Stimulated activated CD8-positive, alpha-beta memory T cell treated with anti-CD3 and anti-CD28 coated beads, Interleukin-7, amount 100 ng/mL, for 24 hours (primary cell): ENCODE measurements around the gene FAM53B.
"Not testable (repeated sequence)": the region's sequence is repeated elsewhere in the genome, so short reads cannot be mapped to it uniquely, and the experiment has no call there.

Experiments
- DNase-seq: peaks from one replicate; pipeline ENCODE4 v3.0.0-alpha.2; 2020; ENCODE audit warnings: low read depth

The FAM53B gene

DNA sequence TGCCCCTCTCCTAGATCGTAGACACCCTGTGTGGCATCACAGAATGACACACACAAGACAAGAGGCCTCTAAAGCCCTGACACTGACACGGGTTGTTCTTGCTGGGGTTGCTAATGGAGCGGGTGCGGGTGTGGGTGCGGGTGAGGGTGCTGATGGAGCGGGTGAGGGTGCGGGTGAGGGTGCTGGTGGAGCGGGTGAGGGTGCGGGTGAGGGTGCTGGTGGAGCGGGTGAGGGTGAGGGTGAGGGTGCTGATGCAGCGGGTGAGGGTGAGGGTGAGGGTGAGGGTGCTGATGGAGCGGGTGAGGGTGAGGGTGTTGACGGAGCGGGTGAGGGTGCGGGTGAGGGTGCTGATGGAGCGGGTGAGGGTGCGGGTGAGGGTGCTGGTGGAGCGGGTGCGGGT is 134.0 kb downstream of the FAM53B start:
- not testable (repeated sequence) for DNase-seq

DNA sequence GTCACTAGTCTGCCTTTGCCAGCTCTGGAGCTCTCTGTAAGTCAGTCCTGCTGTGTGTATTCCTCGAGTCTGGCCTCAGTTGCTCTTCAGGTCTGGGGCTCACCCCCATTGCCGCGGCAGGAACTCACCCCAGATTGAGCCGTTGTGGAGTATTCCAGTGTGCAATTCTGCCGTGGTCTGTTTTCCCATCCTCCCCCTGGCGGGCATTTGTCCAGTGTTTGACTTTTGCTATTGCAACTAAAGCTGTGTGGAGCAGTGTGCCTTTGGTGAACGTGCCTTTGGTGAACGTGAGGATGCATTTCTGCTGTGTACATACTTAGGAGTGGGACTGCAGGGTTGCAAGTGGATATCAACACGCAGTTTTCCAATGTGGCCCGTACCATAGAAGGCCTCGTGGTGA is 134.5 kb downstream of the FAM53B start:
- no peak for DNase-seq

DNA sequence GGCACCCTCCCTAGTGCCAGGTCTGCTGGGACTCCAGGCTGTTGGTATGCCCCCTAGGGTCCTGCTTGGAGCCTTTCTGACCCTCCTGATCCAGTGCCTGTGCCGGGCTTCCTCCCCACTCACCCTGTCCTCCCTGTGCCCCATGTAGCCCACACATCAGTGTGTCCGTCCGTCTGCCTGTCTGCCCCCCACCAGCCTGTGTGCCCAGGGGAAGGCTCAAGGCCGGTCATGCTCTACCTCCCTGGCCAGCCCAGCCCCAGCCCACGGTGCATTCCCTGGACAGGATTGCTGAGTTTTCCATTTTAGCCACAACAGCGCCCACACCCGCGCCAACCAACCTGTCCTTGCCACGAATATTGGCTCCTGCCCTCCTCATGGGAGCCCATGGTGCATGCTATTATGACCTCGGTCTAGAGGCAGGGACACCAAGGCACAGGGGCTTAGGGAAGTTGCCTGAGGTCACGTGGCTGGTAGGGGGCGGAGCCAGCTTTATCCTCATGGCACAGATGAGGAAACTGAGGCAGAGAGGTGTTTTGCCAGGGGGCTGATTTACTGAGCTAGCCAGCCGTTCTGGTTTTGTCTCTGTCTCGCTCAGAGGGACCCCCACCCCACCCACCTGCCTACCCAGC is 136.0 kb downstream of the FAM53B start:
- no peak for DNase-seq

DNA sequence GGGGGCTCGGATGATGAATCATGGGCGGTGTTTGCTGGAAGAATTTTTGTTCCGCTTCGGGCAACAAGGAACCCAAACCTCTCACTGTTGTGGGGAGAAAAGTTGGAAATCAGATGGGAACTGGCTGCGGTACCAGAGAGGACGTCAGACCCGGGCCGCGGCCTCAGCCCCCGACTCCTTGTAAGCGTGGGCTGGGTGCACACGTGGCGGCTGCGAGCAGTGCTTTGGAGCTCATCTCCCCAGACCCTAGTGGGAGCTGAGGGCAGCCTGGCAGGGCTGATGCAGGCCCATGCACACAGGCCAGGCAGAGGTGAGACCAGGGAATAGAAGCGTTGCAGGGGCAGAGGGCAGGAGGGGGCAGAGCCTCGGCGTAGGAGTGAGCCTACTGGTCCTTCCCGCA is 136.5 kb downstream of the FAM53B start:
- DNase-seq = no peak

DNA sequence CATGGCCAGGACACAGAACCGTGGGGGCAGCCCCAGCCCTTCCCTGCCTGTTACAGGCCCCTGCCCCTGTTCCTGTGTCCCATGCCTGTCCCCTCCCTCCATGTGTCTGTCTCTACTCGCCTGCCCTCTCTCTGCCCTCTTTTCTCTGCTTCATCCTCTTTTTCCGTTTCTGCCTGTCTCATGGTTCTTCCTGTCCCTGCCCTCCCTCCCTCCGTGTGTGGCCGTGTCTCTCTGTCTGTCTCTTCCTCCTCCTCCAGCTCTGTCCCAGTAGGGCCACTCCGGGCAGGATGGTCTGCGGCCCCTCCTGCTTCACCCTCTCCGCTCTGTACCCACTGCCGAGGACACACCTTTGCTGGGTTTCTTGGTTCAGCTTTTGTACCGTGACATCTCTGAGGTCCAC is 137.4 kb downstream of the FAM53B start:
- no peak for DNase-seq

DNA sequence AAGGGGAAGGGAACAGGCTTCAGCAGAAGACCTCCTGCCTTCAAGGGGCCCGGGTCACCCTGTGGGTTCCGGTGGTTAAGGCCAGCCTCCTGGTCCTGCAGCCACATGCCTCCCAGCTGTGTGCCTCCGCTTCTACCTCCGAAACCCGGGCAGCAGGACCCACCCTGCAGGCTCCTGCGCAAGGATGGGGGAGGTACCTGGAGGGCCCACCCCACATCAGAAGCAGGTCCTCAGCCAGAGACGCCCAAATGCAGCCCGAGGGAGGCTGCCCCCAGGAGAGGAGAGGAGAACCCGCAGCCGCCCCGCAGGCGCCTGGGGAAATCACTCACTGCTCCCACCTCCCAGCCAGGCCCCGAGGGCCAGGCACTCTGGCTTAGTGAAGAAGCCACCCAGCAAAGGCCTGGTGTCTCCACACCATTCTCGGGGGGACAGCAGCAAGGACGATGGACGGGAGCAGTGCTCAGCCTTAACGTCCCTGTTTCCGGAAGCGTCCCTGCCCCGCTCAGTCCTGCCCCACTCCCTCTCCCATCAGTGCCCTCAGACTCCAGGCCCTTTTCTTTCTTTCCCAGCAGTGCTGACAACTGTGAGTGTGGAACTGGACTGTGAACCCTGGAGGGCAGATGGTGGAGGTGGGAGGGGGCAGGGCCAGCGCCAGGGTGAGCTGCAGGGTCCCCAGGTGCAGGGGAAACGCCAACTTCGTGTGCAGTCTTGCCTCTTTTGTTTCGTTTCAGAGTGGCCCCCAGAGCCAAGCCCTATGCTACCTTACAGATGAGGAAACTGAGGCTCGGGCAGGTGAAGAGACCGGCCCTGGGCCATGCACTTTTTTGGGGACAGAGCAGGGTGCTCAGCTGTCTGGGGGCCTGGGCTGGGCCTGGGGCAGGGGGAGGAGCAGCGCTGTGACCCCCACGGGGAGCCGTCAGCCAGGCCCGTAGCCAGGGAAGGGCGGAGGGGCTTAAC is 138.0 kb downstream of the FAM53B start:
- DNase-seq = no peak

DNA sequence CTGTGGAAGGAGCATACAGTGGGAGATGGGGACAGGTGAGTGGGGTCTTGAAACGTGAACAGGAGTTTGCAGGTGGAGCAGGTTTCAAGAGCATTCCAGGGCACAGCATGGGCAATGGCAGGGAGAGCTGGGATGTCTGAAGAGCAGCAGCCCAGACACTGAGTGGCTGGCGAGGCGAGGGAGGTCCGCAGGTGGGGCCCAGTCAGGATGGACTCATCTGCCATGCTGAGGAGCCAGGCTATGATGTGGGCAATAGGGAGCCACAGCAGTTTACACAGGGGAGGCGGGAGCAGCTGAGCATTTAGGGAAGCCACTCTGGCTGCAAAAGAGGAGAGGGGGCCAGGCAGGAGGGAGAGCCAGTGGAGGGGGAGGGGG is 138.7 kb downstream of the FAM53B start:
- no peak for DNase-seq

DNA sequence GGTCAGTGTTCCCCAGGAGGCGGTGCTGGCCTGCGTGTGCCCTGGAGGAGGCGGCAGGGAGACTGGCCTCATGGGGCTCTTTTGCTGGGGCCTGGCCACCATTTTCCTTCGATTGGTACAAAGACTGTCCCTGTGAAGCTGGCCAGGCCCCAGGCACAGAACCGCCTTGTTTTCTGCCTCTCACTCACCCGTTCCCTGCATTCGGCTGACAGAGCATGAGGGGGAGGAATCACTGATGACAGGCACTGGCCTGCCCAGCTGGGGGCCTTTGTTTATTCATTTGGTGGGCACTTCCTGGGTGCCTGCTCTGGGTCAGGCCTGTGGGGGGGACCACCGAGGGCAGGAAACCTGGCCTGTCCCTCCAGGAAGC is 139.2 kb downstream of the FAM53B start:
- DNase-seq = no peak

DNA sequence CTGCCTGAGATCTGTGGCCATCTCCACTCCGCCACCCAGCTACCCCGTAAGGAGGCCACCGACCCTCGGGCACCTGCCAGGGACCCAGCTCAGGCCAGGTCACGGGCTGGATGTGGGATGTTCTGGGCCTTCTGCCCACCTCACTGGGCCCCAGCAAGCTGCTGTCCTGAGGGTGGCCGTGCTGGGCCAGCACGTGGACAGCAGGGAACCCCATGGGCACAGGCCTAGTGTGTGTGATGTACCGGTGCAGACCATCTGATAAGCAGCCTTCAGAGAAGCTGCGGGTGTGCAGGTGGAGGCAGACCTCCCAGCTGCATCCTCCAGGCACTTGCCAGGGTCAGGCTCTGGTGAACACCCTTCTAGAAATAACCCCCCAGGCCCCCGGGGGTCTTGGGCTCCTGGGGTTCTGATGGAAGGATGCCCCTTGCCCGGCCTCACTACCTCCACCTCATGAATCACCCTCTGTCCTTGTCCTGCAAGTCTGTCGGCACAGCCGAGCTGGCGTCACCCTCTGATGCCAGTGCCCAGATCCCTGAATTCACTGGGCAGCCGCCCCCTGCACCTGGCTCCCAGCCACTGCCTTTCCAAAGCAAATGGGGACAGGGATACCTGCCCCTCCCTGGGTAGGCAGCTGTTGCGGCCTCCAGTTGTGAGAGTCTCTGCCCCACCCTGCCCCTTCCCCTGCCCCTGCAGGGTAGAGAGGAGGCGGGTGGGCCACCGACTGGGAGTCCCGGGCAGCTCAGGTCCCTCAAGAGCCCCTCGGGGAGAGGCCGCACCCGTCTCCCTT is 139.8 kb downstream of the FAM53B start:
- no peak for DNase-seq

DNA sequence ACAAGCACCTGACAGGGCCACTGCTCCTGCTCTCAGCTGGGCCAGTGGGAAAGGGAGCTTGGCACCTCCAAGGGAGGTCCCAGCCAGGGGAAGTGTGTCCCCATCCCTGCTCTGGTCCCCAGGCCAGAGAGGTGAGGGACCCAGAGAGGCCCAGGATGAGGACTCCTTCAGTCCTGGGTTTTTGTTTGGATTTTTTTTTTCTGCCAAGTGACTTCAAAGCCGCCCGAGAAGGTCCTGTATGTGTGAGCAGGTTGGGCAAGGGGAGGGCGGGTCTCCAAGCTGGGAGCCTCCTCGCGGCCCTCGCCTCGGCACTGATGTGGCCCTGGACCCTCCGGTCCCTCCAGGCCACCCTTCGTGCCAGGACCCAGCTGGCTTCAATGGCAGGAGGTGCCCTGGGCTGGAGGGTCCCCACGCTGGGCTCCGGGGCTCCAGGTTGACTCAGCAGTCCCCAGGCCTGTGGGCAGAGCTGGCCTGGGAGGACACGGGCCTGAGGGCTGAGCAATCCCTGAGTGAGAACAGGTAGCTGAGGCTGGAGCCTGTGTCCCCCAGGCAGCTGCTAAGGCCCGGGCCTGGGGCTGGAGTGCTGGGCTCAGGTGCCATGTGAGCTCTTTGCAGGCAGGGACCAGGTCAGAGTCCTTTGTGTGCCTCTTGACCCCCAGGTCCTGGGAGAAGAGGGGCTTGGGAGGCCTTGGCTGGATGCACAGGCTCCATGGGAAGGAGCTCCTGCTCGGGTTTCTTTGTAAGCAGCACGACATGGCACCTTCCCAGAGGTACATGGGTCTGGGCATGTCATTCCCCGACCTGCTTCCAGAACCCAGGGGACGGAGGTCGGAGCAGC is 140.6 kb downstream of the FAM53B start:
- no peak for DNase-seq

DNA sequence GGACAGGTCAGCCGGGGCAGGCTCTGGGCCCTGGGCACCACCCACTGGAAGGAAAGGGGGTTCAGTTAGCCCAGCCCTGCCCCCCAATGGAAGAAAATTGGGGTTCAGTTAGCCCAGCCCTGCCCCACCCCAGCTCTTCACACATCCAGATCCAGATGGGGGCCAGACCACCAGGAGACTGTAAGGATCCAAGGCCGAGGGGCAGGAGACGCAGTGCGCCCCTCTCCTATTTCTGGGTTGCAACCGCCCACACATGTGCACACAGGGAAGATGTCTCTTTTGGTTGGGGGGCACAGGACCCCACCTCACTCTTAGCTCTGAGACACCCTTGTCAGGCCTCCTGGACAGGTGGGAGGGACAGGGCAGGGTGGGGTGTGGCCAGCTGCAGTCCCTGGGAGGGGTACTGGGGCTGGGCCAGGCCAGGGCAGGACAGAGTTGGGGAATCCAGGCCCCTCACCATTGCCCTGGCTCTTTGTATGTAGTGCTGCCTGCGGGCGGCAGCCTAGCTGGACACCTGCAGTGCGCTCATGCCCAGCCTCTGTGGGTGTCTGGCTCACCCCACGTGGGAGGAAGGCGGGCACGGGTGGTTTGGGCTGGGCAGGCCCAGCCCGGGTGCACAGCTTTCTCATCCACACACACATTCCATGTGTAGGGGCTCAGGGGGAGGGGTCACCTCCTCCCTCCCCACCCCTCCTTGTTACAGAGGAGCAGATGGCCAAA is 141.4 kb downstream of the FAM53B start:
- DNase-seq = no peak

DNA sequence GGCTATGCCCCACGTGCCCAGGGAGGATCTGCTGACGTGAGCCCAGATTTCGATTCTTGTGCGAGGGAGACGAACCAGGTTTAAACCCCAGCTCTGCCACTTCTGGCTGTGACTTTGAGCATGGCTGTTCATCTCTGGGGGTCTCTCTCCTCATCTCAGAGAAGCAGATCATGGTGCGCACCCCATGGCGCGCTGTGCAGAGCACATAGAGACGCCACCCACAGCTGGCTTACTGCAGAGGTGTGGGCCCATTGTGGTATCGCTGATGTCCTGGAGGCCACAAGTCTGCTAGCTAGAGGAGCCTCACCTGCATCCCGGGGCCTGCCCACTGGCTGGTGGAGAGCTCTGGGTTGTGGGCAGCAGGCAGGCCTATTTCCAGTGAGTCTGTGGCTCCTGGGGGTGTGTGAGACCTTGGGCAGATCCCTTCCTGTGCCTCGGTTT is 142.0 kb downstream of the FAM53B start:
- DNase-seq = no peak

DNA sequence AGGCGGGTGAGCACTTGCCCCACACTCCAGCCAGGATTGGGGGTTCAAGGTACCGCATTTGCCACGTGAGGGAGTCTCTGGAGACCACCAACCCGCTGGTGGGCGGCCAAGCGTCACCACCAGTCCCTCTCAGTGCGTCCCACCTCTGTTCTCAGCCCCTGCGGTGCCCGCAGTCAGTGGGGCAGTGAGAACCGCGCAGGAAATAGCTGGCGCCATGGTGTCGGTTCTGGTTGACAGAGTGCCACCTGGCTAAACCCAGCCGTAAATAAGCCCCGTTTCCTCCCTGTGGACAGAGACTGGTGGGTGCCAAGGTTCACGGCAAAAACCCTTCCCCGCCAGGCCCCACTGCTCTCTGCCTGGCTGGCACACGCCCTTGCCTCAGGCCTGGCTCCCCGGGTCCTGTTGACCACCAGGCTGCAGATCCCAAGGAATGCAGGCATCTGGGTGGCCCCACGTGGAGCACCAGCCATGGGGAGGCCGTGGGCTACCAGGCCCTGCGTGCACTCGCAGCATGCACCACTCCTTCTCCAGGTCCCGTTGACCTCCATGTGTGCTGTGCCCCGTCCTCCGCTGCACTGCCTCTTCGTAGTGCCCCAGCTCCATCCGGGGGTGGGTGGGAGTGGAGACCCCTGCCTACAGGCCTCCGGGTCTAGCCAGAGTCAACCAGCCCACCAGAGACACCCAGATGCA is 142.6 kb downstream of the FAM53B start:
- no peak for DNase-seq

DNA sequence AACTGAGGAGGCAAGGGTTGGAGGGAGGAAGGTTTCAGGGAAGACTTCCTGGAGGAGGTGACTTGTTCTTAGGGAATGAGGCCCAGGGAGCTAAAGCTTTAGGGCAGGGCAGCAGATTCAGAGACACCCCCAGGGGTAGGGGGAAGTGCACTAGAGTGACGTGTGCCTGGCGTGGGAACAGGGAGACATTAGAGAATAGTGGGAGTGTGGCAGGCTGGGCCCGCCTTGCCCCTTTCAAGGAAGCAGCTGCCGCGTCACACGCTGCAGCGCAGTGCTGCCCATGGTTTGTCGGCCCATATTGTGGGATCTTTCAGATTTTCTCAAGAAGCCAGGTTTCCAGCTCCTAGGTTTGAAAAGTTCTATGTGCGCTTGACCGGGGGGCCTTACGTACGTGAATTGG is 143.2 kb downstream of the FAM53B start:
- no peak for DNase-seq

DNA sequence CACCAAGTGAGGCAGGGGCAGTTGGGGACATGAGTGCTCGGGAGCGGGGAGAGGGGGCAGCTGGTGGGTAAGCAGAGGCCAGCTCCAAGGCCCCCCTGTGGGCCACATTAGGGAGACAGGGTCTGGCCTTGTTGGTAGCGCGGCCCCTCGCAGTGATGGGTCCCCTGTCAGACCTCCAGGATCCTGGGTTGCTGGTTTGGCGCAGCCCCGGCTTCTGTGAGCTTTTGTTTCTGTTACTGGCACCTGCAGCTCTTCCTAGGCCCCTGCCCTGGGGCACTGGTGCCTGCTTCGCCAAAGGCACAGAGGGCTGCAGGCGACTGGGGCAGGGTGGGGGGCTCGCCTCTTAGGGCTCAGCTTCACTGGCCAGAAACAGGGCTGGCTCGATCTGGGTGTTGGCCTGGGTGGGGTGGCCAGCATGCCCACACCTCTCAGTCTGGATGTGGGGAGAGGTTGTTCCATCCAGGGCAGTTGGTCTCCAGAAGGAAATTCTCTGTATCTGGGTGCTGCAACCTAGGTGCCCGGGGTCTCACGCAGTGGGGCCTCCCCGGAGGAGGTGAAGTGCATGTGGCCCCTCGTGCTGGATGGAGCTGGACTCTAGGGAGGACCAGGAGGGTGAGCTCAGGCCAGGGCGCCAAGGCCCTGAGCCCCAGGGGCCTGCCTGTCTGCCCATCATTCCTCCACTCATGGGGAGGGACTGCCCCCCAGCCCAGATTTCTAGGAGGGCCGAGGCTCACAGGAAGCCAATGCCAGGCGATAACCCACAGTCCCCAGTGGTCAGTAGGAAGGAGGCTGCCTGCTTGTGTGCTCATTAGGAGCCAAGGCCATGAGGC is 143.9 kb downstream of the FAM53B start:
- no peak for DNase-seq

DNA sequence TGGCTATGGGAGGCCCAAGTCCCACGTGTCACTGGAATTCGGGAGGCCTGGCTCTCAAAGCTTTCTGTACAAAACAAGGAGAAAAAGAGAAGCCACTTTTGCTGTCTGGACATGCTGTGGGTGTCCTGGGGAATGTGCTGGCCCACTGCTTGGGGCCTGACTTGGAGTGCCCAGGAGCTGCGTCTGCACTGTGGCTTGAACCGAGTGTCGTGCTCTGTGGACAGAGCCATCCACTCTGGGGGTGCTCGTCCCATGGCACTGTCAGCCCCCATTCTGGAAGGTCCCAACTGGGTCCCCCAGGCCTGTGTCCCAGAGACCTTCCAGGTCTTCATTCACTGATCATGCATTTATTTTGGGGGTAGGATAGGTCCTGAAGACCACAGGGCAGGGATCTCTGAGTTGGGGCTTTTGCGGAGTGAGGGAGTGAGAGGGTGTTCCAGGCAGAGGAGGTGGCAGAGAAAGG is 144.6 kb downstream of the FAM53B start:
- no peak for DNase-seq

DNA sequence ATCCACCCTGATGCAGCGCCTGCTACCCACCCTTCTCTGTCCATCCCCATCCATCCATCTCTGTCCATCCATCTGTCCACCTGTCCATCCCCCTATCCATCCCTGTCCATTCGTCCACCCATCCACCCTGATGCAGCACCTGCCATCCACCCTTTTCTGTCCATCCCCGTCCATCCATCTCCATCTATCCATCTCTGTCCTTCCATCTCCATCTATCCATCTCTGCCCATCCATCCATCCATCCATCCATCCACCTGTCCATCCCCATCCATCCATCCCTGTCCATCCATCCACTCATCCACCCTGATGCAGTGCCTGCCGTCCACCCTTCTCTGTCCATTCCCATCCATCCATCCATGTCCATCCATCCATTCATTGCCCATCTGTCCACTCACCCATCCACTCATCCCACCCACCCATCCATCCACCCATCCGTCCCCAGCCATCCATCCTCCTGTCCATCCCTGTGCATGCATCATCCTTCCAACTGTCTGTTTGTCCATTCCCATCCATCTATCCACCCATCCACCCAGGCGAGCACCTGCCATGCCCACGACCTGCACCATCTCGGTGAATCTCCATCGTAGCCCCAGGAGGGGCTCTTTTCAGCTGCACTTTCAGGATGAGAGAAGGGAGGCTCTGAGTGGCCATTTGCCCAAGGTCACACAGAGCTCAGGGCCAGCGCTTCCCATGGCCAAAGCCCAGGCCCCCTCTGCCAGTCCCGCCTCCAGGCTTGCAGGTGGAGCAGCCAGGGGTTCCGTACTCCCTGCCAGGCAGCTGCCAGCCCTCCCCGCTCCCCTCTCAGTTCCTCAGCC is 145.2 kb downstream of the FAM53B start:
- DNase-seq = no peak

DNA sequence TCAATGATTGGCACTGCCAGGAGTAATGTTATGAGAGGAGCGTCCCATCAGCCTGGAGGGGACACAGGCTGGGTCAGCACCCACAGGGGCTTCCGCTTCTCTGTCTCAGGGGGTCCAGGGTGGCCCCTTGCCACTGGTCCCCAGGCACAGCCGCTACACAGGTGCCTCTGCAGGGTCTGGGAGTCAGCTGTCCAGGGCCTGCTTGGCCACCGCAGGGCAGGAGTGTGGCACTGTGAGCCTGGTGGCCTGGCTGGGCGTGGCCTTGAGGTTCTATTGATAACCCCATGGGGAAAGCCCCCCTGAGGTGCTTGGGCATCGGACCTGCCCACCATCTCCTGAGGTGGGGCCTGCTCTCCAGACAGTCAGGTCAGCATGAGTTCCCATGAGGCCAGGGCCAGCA is 146.0 kb downstream of the FAM53B start:
- no peak for DNase-seq

DNA sequence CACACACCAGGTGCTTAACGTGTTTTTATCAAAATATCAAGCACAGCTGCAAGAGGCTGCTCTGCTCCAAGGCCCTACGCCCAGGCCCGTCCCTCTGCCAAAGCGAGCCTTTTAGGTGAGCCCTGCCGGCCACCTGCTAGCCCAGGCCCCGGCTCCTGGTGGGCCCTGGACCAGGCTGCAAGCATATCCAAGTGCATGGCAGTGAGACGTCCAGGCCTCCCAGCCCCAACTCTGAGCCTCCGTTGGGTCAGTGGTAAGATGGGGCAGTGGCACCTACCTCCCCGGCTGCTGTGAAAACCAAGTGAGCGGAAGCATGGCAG is 146.4 kb downstream of the FAM53B start:
- DNase-seq = no peak
